Neuronal stem cell (in vitro differentiated cells): ENCODE results near the gene FMNL1.
A peak's percentile ranks its signal among the peaks of the same experiment; 100 is the strongest.

Experiments
- DNase-seq: peaks from one replicate; pipeline ENCODE4 v3.0.0-alpha.2; 2013; ENCODE audit warnings: low spot score
- H2AFZ ChIP-seq: one replicate; pipeline ENCODE4 v1.6.1; 2013; ENCODE audit warnings: mild to moderate bottlenecking, low read length, inconsistent platforms
- H2AK5ac ChIP-seq: 2 replicates; pipeline ENCODE4 v1.6.1; 2013; ENCODE audit warnings: low read depth, mild to moderate bottlenecking, inconsistent platforms, low read length, moderate library complexity, mixed read lengths
- H2BK120ac ChIP-seq: 2 replicates; pipeline ENCODE4 v1.6.1; 2013; ENCODE audit warnings: low read depth, mild to moderate bottlenecking, inconsistent platforms, low read length, moderate library complexity, mixed read lengths
- H2BK12ac ChIP-seq: one replicate; pipeline ENCODE4 v1.6.1; 2013; ENCODE audit warnings: low read length, inconsistent platforms
- H2BK15ac ChIP-seq: 2 replicates; pipeline ENCODE4 v1.6.1; 2013; ENCODE audit warnings: mild to moderate bottlenecking, low read length, inconsistent platforms, mixed read lengths
- H2BK5ac ChIP-seq: one replicate; pipeline ENCODE4 v1.6.1; 2013; ENCODE audit warnings: inconsistent platforms, mild to moderate bottlenecking, low read length, moderate library complexity
- H3K14ac ChIP-seq: one replicate; pipeline ENCODE4 v1.6.1; 2013; ENCODE audit warnings: low read length, inconsistent platforms
- H3K18ac ChIP-seq: 2 replicates; pipeline ENCODE4 v1.6.1; 2013; ENCODE audit warnings: low read length, inconsistent platforms
- H3K23ac ChIP-seq: 2 replicates; pipeline ENCODE4 v1.6.1; 2013; ENCODE audit warnings: low read depth, mild to moderate bottlenecking, mixed read lengths, low read length, inconsistent platforms; ENCODE audit not compliant: poor library complexity
- H3K27ac ChIP-seq: replicated peaks from 3 replicates; pipeline ENCODE4 v1.5.1; 2013; ENCODE audit warnings: low read length, inconsistent platforms
- H3K27me3 ChIP-seq, 3 experiments: 2 replicates each; pipeline ENCODE4 v1.6.1; 2013; ENCODE audit warnings: low read length in 3 of 3, mild to moderate bottlenecking in 2 of 3, inconsistent platforms in 1 of 3, low read depth in 1 of 3, mixed read lengths in 1 of 3, moderate library complexity in 1 of 3; ENCODE audit not compliant: control insufficient read depth in 3 of 3, insufficient read depth in 3 of 3
- H3K36me3 ChIP-seq, 2 donors: replicated peaks in 1 of 2; 2 replicates each; pipeline ENCODE4 v1.6.1; 2013; ENCODE audit warnings: low read length in 2 of 2; ENCODE audit not compliant: control insufficient read depth in 2 of 2, insufficient read depth in 2 of 2
- H3K4ac ChIP-seq: 2 replicates; pipeline ENCODE4 v1.6.1; 2013; ENCODE audit warnings: inconsistent platforms, mild to moderate bottlenecking, low read length, moderate library complexity
- H3K4me1 ChIP-seq, 2 donors: 1 replicate in 1 of 2; 2 replicates in 1 of 2; pipeline ENCODE4 v1.6.1; 2013; ENCODE audit warnings: low read length in 2 of 2, low read depth in 1 of 2; ENCODE audit not compliant: control insufficient read depth in 2 of 2, insufficient read depth in 1 of 2
- H3K4me2 ChIP-seq: one replicate; pipeline ENCODE4 v1.6.1; 2013; ENCODE audit warnings: mild to moderate bottlenecking, low read length, inconsistent platforms; ENCODE audit not compliant: insufficient read depth, poor library complexity, severe bottlenecking
- H3K4me3 ChIP-seq, 2 donors: 2 replicates each; pipeline ENCODE4 v1.5.1; 2013; ENCODE audit warnings: low read length in 2 of 2, mild to moderate bottlenecking in 2 of 2, inconsistent platforms in 1 of 2, moderate library complexity in 1 of 2
- H3K79me1 ChIP-seq: one replicate; pipeline ENCODE4 v1.6.1; 2013; ENCODE audit warnings: low read depth, mild to moderate bottlenecking, inconsistent platforms, low read length, moderate library complexity
- H3K9ac ChIP-seq: one replicate; pipeline ENCODE4 v1.6.1; 2013; ENCODE audit warnings: mild to moderate bottlenecking, low read depth, low read length, inconsistent platforms; ENCODE audit not compliant: poor library complexity
- H3K9me3 ChIP-seq, 2 donors: replicated peaks in 1 of 2; 2 replicates each; pipeline versions ENCODE3 to v1.6.1; 2013; ENCODE audit warnings: low read length in 2 of 2, mild to moderate bottlenecking in 2 of 2, inconsistent platforms in 1 of 2, low read depth in 1 of 2, mixed read lengths in 1 of 2, moderate library complexity in 1 of 2; ENCODE audit not compliant: control insufficient read depth in 2 of 2, insufficient read depth in 1 of 2
- H4K8ac ChIP-seq: one replicate; pipeline ENCODE4 v1.6.1; 2013; ENCODE audit warnings: low read depth, mild to moderate bottlenecking, inconsistent platforms, low read length, moderate library complexity
- H4K91ac ChIP-seq: one replicate; pipeline ENCODE4 v1.6.1; 2013; ENCODE audit warnings: low read length, low read depth, mild to moderate bottlenecking, inconsistent platforms; ENCODE audit not compliant: poor library complexity
- WGBS, 2 donors: extraction: QIAGEN DNeasy Blood & Tissue Kit; methylation state at CpG; one replicate each; pipeline ENCODE4 v1.1.7; 2013; ENCODE audit warnings: missing lambda C conversion rate in 2 of 2, mixed read lengths in 1 of 2; ENCODE audit not compliant: insufficient read length in 2 of 2, insufficient replicate concordance in 1 of 2; ENCODE audit errors: extremely low coverage in 2 of 2; 5-methylcytosine and 5-hydroxymethylcytosine counted together

The FMNL1 gene

DNA sequence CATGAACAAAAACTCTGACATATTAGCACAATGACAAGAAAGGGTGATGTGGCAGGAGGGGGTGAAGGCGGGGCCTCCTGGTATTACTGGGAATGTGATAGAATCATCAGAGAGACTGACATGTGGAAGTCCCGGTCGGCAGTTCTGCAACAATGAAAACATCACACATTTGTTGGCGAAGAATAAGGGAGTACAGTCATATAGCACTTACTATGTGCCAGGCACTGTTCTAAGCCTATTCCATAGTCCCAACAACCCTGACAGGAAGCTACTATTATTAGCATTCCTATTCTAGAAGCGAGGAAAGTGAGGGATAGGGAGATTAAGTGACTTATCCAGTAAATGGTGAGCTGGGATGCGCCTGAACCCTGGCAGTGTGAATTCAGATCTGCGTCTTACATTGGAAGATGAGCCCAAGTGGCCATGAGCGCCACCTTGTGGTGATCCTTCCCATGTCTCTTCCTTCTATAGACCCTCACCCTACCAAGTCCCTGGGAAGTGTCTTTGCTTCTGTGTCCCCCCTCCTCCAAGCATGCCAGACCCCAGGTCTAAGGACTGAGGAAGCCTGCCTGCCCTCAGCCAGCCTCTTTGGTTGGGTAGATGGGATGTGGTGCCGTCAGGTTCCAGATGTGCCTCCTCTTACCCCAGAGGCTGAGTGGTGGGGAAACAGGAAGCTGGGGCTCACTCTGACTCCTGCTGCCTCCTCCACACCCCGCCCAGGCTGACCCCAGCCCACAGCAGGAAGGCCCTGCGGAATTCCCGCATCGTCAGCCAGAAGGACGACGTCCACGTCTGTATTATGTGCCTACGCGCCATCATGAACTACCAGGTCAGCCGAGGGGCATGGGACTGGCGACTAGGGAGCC, 14.0 kb downstream of the FMNL1 start:
- Histone ChIP-seq H3K27me3 (peaks cover 0 to 84% (median 13%) of the 10 kb centered on the region in 3 experiments), H3K79me1 (no peaks in the 10 kb centered on the region), H3K4me3 (no peak overlapping the region), H2BK5ac (no peak overlapping the region), H2AFZ (no peak overlapping the region), H2BK120ac (no peak overlapping the region), H2BK15ac (peak overlapping the region; percentile 74), H3K23ac (peak overlapping the region; percentile 37), H3K9me3 (no peaks in the 10 kb centered on the region), H2BK12ac (no peak overlapping the region), H3K4me1 (peaks cover 0 to 10% of the 10 kb centered on the region in 2 donors), H3K4me2 (no peak overlapping the region), H3K18ac (peak overlapping the region; percentile 50), H4K8ac (no peak overlapping the region), H3K36me3 (no peaks in the 10 kb centered on the region), H3K27ac (no peak overlapping the region), H3K9ac (no peak overlapping the region), H4K91ac (peak overlapping the region; percentile 33), H2AK5ac (peak overlapping the region; percentile 92), H3K4ac (no peak overlapping the region), H3K14ac (no peak overlapping the region)
- peak; percentile 83 for DNase-seq
- no CpG with 5 or more reads among the region's 20 CpGs for whole genome bisulfite sequencing, 2 donors

DNA sequence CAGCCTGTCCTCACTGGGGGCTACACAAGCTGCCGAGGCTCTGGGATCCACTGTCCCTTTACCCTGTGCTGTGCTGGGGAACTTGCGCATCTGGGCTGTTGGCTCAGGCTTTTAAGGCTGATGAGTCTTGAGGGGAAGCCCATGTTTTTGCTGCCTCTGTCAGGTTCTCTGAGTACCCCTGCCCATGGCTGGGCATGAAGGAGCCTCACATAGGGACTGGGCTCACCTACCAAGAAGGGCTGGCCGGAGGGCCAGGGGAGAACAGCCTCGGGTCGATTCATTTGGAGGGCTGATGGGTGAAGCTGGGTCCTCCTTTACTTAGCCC, 14.6 kb downstream of the FMNL1 start:
- H3K36me3 ChIP-seq = no peaks in the 10 kb centered on the region
- no peak overlapping the region for H3K4me2 ChIP-seq
- peaks cover 2% of the 10 kb centered on the region for H3K79me1 ChIP-seq
- WGBS, 2 donors = no CpG with 5 or more reads among the region's 5 CpGs
- no peak overlapping the region for H2BK5ac ChIP-seq
- peak overlapping the region; percentile 33 for H4K91ac ChIP-seq
- no peak overlapping the region for H3K14ac ChIP-seq
- H2AFZ ChIP-seq = no peak overlapping the region
- no peak overlapping the region for H3K27ac ChIP-seq
- H2BK12ac ChIP-seq = no peak overlapping the region
- no peak for DNase-seq
- peak overlapping the region; percentile 37 for H3K23ac ChIP-seq
- no peak overlapping the region for H3K4ac ChIP-seq
- peak overlapping the region; percentile 50 for H3K18ac ChIP-seq
- no peak overlapping the region for H2BK120ac ChIP-seq
- H3K9ac ChIP-seq = no peak overlapping the region
- H3K27me3 ChIP-seq = peaks cover 0 to 84% (median 13%) of the 10 kb centered on the region in 3 experiments
- H3K4me1 ChIP-seq = peaks cover 0 to 10% of the 10 kb centered on the region in 2 donors
- peak overlapping the region; percentile 74 for H2BK15ac ChIP-seq
- no peak overlapping the region for H4K8ac ChIP-seq
- peak overlapping the region; percentile 92 for H2AK5ac ChIP-seq
- no peaks in the 10 kb centered on the region for H3K9me3 ChIP-seq
- no peak overlapping the region for H3K4me3 ChIP-seq

DNA sequence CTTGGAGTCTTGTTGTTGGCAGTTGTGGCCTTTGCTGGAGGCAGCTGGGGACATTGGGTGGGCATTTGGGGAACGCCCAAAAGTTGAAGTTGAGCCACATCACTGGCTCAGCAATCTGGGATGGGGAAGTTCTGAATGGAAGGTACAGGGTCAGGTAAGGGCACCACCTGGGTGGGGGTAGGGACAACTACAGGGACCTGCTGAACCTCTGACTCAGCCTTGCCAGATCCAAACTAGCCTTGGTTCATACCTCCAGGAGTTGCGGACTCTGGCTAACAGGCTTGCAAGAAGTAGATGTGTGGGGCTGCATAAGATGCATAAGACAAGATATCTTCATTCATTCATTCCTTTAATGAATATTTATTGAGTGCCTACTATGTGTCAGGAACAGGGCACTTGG, 16.0 kb downstream of the FMNL1 start:
- Histone ChIP-seq H2BK15ac (no peak overlapping the region), H3K4me1 (peaks cover 0 to 12% of the 10 kb centered on the region in 2 donors)

DNA sequence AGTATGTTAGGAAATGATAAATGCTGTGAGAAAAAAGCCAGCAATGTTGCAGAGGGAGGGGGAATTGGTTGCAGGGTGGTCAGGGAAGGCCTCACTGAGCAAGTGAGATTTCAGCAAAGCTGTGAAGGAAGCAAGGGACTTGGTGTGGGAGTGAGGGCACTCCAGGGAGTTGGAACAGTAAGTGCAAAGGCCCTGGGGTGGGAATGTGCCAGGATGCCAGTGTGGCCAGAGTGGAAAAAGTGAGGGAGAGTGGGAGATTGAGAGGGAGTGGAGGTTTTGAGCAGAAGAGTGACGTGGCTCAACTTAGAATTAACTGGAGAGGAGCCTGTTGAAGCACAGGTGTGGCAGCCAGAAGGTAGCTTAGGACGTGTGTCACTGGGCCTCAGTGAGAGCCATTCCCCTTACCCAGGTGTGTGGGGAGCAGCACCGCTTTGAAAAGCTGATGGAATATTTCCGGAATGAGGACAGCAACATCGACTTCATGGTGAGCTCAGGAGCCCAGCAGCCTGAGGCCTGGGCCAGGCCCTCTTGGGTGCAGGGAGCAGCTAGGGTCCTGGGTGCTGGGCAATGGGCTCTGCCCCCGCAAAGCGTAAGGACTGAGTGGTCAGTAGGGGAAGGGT, 16.6 kb downstream of the FMNL1 start:
- H4K8ac ChIP-seq = no peak overlapping the region
- peaks cover 2% of the 10 kb centered on the region for H3K79me1 ChIP-seq
- H2BK120ac ChIP-seq = no peak overlapping the region
- H2BK15ac ChIP-seq = no peak overlapping the region
- no CpG with 5 or more reads among the region's 7 CpGs for WGBS, 2 donors
- H3K4ac ChIP-seq = no peak overlapping the region
- H2AK5ac ChIP-seq = peak overlapping the region; percentile 23
- H3K4me1 ChIP-seq = peaks cover 0 to 12% of the 10 kb centered on the region in 2 donors
- no peak overlapping the region for H3K18ac ChIP-seq
- no peak overlapping the region for H3K14ac ChIP-seq
- no peak overlapping the region for H3K4me3 ChIP-seq
- no peak overlapping the region for H4K91ac ChIP-seq
- H3K36me3 ChIP-seq = no peaks in the 10 kb centered on the region
- H2BK12ac ChIP-seq = no peak overlapping the region
- peaks cover 0 to 86% (median 13%) of the 10 kb centered on the region in 3 experiments for H3K27me3 ChIP-seq
- no peak overlapping the region for H3K9ac ChIP-seq
- H3K9me3 ChIP-seq = no peaks in the 10 kb centered on the region
- H3K27ac ChIP-seq = no peak overlapping the region
- H3K23ac ChIP-seq = no peak overlapping the region
- H2AFZ ChIP-seq = no peak overlapping the region
- no peak overlapping the region for H3K4me2 ChIP-seq
- H2BK5ac ChIP-seq = no peak overlapping the region
- DNase-seq = no peak

More for the DNA sequence above, 16.0 kb downstream of the FMNL1 start:
- Histone ChIP-seq H3K18ac (no peak overlapping the region), H2AFZ (no peak overlapping the region), H3K23ac (no peak overlapping the region), H2BK120ac (no peak overlapping the region), H2BK12ac (no peak overlapping the region), H3K36me3 (no peaks in the 10 kb centered on the region), H3K9ac (no peak overlapping the region), H4K8ac (no peak overlapping the region), H3K14ac (no peak overlapping the region), H4K91ac (no peak overlapping the region), H3K4me3 (no peak overlapping the region), H3K9me3 (no peaks in the 10 kb centered on the region), H3K4ac (no peak overlapping the region), H3K79me1 (peaks cover 2% of the 10 kb centered on the region), H2BK5ac (no peak overlapping the region), H3K27me3 (peaks cover 0 to 85% (median 13%) of the 10 kb centered on the region in 3 experiments), H3K4me2 (no peak overlapping the region), H2AK5ac (no peak overlapping the region), H3K27ac (no peak overlapping the region)
- DNase-seq = no peak
- no CpG with 5 or more reads among the region's 2 CpGs for whole genome bisulfite sequencing, 2 donors
